ENCODE results near the gene COL9A3. TPM values are rescaled to one million over a fixed set of nuclear protein-coding genes. Genes with fewer than 3 reads are reported as not detected.
"Not testable (repeated sequence)": the region's sequence is repeated elsewhere in the genome, so short reads cannot be mapped to it uniquely, and the experiment has no call there.

The COL9A3 gene
- total RNA-seq, 3 donors from 2014 or later (not counting 1 experiment from before 2014, with no cell fraction given), result 1.9 TPM; not detected in 2

- Mint-ChIP-seq H3K27me3 (ENCODE audit: low read depth in 2 of 2) (no peaks in the 10 kb centered on the region), H3K4me3 (no peak overlapping the region), H3K27ac (no peak overlapping the region), H3K9me3 (no peaks in the 10 kb centered on the region), H3K4me1 (peaks cover 0 to 4% of the 10 kb centered on the region in 2 donors), H3K36me3 (no peaks in the 10 kb centered on the region)
- Histone ChIP-seq H3K4me3 (ENCODE audit: low read length) (no peak overlapping the region), H3K36me3 (ENCODE audit: control insufficient read depth, insufficient read depth, low read length) (no peaks in the 10 kb centered on the region), H3K9me3 (ENCODE audit: control insufficient read depth, insufficient read depth, low read length) (no peaks in the 10 kb centered on the region), H3K27me3 (ENCODE audit: control insufficient read depth, insufficient read depth, low read length) (no peaks in the 10 kb centered on the region), H3K27ac (ENCODE audit: low read length) (no peak overlapping the region), H3K4me1 (ENCODE audit: control insufficient read depth, insufficient read depth, low read length) (no peaks in the 10 kb centered on the region)
- ATAC-seq (no peak), DNase-seq (no peak)
- TF ChIP-seq CTCF (IDR thresholded peaks at IDR 0.05), result no peak
- intact Hi-C loops (cut with micrococcal nuclease), result no loop called here
- 98% methylated on average over 6 of the region's 7 CpGs for WGBS (ENCODE audit: insufficient coverage)
Measured at GRCh38 chr20:62844182-62844581, 27.3 kb downstream of the COL9A3 start.

GRCh38 chr20:62845416-62846160, 28.7 kb downstream of the COL9A3 start:
- ATAC-seq, result no peak

GRCh38 chr20:62846166-62846890, 29.5 kb downstream of the COL9A3 start:
- no peaks in the 10 kb centered on the region for H3K36me3 Mint-ChIP-seq
- no peaks in the 10 kb centered on the region for H3K9me3 ChIP-seq (ENCODE audit: control insufficient read depth, insufficient read depth, low read length)
- H3K27me3 Mint-ChIP-seq (ENCODE audit: low read depth in 2 of 2), result no peaks in the 10 kb centered on the region
- H3K4me3 Mint-ChIP-seq, result no peak overlapping the region
- DNase-seq, result no peak
- no peak for TF ChIP-seq CTCF (IDR thresholded peaks at IDR 0.05)
- no peak overlapping the region for H3K27ac ChIP-seq (ENCODE audit: low read length)
- H3K27ac Mint-ChIP-seq, result no peak overlapping the region
- no peak overlapping the region for H3K4me3 ChIP-seq (ENCODE audit: low read length)
- H3K4me1 ChIP-seq (ENCODE audit: control insufficient read depth, insufficient read depth, low read length), result no peaks in the 10 kb centered on the region
- no peaks in the 10 kb centered on the region for H3K27me3 ChIP-seq (ENCODE audit: control insufficient read depth, insufficient read depth, low read length)
- intact Hi-C loops (cut with micrococcal nuclease), result no loop called here
- H3K36me3 ChIP-seq (ENCODE audit: control insufficient read depth, insufficient read depth, low read length), result no peaks in the 10 kb centered on the region
- H3K9me3 Mint-ChIP-seq, result no peaks in the 10 kb centered on the region
- WGBS (ENCODE audit: insufficient coverage), result 96% methylated on average over 15 of the region's 19 CpGs
- peaks cover 0 to 4% of the 10 kb centered on the region in 2 donors for H3K4me1 Mint-ChIP-seq
- ATAC-seq, result no peak

More at GRCh38 chr20:62845416-62846160, 28.7 kb downstream of the COL9A3 start:
- WGBS (ENCODE audit: insufficient coverage), result 96% methylated on average over 14 of the region's 16 CpGs
- intact Hi-C loops (cut with micrococcal nuclease), result no loop called here
- Mint-ChIP-seq H3K27ac (no peak overlapping the region), H3K27me3 (ENCODE audit: low read depth in 2 of 2) (no peaks in the 10 kb centered on the region), H3K4me1 (peaks cover 0 to 4% of the 10 kb centered on the region in 2 donors), H3K36me3 (no peaks in the 10 kb centered on the region), H3K4me3 (no peak overlapping the region), H3K9me3 (no peaks in the 10 kb centered on the region)
- Histone ChIP-seq H3K4me3 (ENCODE audit: low read length) (no peak overlapping the region), H3K27me3 (ENCODE audit: control insufficient read depth, insufficient read depth, low read length) (no peaks in the 10 kb centered on the region), H3K36me3 (ENCODE audit: control insufficient read depth, insufficient read depth, low read length) (no peaks in the 10 kb centered on the region), H3K27ac (ENCODE audit: low read length) (no peak overlapping the region), H3K9me3 (ENCODE audit: control insufficient read depth, insufficient read depth, low read length) (no peaks in the 10 kb centered on the region), H3K4me1 (ENCODE audit: control insufficient read depth, insufficient read depth, low read length) (no peaks in the 10 kb centered on the region)
- DNase-seq, result no peak
- no peak for TF ChIP-seq CTCF (IDR thresholded peaks at IDR 0.05)

- H3K4me3 ChIP-seq (ENCODE audit: low read length); H3K36me3 ChIP-seq (ENCODE audit: control insufficient read depth, insufficient read depth, low read length); H3K4me1 ChIP-seq (ENCODE audit: control insufficient read depth, insufficient read depth, low read length); DNase-seq; H3K4me3 Mint-ChIP-seq; H3K36me3 Mint-ChIP-seq; H3K27ac Mint-ChIP-seq; intact Hi-C loops (cut with micrococcal nuclease); H3K27me3 Mint-ChIP-seq (ENCODE audit: low read depth in 2 of 2); ATAC-seq; H3K27me3 ChIP-seq (ENCODE audit: control insufficient read depth, insufficient read depth, low read length); H3K9me3 ChIP-seq (ENCODE audit: control insufficient read depth, insufficient read depth, low read length); H3K9me3 Mint-ChIP-seq; H3K27ac ChIP-seq (ENCODE audit: low read length): not testable (repeated sequence)
- H3K4me1 Mint-ChIP-seq, result peaks cover 6 to 10% of the 10 kb centered on the region in 2 donors
- WGBS (ENCODE audit: insufficient coverage), result 98% methylated on average over 7 of the region's 7 CpGs
Measured at GRCh38 chr20:62848917-62849316, 32.1 kb downstream of the COL9A3 start.

All from natural killer cell (primary cell).